Inflammatory macrophage treated with lipopolysaccharide for 1 hour (primary cell): ENCODE results near the gene LPCAT2.

Source experiments
- DNase-seq, 2 donors: peaks; one replicate each; pipeline ENCODE4 v3.0.0-alpha.2; 2020 to 2022

Gene LPCAT2

DNA sequence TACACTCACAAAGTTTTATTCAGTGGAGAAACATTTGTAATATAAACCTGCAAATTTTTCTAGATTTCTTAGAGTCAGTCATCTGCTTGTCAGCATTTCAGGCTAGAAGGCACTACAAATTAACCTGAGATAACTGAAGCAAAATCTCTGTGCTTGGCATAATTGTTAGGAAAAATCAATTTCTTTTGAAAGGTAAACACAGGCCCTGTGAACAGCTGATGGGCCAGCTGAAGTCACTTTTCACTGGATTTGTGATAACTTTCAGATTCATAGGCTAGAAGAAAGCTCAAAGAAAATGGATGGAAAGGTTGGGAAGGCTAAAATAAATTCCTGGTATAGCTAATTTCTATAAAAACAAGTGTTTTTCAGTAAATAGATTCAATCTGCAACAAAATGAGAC lies 112.9 kb downstream of the LPCAT2 start:
- no peak for DNase-seq

DNA sequence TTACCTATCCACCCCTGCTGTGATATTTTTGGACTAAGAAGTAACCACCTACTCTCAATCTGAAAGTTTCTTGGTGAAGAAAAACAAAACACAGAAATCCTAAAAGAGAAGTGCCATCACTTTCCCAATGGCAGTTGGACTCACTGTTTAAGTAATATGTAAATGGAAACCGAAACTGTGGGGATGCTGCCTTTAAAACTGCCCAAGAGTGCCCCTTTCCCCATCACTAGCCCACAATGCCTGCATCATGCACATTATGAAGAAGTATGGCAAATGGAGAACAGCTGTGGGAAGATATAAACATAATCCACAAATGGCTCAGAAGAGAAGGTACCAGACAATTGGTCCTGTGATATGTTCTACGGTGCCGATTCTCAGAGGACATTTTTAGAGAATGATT lies 113.4 kb downstream of the LPCAT2 start:
- DNase-seq, result peak; percentile 57 to 61

DNA sequence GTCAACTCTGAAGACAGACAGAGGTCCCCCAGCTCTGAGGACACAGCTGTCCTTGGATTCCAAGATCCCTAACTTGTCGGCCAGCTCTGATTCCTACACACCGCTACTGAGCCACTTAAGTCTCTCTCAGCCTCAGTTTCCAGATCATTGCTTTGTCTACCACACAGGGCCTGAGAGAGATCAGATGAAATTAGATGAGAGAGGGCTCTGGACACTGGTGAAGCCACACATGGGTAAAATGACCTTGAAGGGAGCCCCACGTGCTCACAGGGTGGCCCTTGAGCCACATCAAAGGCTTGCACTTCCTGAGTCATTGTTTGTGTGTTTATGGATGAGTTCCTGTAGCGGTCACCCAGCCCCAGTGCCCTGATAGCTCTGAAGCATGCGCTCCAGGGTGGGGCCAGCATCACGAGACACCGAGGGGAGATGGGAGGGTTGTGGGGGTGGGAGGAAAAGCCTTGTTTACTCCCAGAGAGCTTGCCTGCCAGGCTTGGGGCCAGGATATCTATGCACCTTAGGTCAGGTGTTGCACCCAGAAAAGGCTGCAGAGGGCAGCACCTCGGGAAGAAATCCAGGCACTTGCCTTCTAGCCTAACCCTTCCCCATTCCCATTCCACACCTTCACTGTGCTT lies 114.2 kb downstream of the LPCAT2 start:
- no peak for DNase-seq

DNA sequence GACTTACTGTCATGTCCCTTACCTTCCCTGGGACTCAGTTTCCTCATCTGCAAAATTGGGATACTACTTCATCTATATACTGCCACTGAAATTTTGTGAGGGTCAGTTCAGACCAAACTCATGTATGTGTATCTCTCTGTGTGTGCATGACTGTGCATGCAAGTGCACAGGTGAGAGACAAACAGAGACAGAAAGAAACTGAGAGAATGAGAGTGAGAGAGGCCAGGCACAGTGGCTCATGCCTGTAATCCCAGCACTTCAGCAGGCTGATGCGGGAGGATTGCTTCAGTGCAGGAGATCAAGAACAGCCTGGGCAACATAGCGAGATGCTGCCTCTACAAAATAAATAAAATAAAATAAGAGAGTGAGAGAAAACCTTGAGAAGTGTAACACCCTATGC lies 114.8 kb downstream of the LPCAT2 start:
- DNase-seq, result no peak

DNA sequence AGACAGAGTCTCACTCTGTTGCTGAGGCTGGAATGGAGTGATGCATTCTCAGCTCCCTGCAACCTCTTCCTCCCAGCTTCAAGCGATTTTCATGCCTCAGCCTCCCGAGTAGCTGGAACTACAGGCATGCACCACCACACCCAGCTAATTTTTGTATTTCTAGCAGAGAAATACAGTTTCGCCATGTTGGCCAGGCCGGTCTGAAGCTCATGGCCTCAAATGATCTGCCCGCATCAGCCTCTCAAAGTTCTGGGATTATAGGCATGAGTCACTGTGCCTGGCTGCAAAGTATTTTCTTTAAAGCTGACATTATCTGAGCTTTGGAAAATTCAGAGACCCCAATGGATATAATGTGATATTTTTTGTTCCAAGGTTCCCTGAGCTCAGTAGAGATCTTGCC lies 115.8 kb downstream of the LPCAT2 start:
- no peak for DNase-seq

DNA sequence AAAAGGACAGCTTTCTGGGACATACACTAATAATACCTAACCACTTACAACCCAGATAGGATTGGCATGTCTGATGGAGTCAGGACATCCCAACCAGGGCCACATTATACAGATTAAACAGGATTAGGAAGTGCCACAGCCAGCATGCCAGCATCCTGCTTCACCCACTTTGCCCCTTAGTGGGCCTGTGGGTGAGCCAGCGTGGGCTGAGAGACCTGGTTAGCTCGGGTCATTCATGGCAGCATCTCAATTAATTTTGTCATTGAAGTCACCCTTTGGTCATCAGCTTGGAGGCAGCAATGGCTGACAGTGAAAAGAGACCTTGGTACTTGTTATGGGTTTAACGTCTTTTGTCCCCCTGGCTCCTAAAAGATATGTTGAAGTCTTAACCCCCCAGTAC lies 117.0 kb downstream of the LPCAT2 start:
- DNase-seq, result no peak

DNA sequence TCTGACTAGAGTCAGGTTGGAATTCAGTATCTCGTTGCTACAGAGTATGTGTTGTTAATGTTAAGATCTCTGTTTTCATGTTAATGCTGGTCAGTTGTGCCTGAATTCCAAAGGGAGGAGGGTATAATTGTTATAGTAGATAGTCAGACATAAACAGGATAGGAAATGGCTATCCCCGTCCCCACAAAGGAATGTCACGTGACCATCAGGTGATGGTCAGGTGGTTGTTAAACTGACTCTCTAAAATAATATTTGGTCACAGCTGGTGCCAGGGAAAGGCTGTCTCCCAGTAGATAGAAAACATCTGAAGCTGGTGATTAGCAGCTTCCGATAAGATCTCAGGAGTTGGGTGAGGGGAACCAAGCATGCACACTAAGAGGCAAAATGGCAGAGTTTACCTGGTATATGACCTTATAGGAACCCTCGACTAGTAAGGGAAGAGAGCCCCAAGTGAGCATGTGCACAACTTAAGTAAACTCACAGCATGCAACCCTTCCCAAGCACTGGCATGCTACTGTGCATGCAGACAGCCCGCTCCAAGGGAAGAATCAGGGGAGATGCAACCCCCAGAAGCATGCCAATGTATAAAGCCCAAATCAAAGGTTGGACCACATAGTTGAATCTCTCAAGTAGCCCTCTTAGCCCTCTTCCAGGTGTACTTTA lies 119.6 kb downstream of the LPCAT2 start:
- DNase-seq, result no peak

DNA sequence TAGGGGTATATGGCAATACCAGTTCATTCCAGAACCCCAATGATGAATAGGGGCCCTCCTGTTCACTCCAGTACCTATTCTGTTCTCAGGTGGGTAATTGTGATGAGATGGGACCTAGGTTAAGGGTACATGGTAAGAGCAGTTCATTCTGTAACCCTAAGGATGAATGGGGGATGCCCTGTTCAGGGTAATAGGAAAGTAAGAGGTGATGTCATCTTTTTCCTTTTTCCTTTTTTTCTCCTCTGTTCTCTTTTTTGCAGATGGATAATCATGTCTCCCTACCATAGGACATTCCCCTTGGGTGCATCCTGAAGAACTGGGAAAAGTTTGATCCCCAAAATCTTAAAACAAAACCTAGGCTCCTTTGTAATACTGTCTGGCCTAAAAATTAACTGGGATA lies 121.9 kb downstream of the LPCAT2 start:
- no peak for DNase-seq

DNA sequence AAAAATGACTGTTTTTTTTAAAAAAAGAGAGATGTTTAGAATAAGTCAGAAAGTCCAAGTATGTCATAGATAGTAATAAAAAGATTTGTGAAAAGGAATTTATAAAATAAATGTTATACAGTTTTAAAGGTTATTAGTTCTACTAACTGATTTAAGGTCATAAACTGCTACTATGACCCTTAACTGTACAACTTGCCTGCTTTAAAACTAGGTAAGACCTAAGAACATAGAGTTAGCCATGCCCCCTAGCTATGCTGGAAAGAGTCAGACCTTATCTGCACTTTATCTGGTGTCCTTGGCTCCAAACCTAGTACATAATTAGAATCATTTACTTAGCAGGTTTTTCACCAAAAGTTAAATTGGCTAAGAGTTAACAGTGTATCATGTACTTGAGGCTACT lies 123.4 kb downstream of the LPCAT2 start:
- DNase-seq, result no peak

DNA sequence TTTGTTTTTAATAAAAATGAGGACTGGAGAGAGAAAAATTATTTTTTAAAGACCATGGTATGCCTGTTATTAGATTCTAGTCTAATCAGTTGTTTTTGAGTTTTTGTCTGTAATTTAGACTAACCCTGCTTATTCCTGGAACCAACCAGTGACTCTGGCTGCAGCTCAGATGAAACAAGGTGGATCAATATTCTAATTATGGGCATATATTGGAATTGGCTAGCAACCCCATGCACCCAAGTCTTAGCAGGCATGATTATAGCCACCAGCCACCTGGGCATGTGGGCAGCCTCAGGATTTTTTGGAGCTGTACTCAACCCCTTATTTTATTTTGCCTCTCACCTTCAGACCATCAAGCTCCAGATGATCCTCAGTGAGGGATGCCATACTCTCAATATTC lies 125.3 kb downstream of the LPCAT2 start:
- DNase-seq, result no peak
